ENCODE results near the gene NUMBL.
"Not testable (repeated sequence)": the region's sequence is repeated elsewhere in the genome, so short reads cannot be mapped to it uniquely, and the experiment has no call there.

The NUMBL gene

DNA sequence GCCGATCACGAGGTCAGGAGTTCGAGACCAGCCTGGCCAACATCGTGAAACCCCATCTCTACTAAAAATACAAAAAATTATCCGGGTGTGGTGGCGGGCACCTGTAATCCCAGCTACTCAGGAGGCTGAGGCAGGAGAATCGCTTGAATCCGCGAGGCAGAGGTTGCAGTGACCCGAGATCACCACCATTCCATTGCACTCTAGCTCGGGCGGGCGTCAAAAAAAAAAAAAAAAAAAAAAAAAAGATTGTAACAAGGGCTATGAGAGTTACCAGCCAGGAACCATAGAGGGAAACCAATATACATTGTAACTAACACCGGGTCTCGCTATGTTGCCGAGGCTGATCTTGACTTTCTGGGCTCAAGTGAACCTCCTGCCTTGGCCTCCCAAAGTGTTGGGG lies 41.9 kb upstream of the NUMBL start:
- DNase-seq; CTCF ChIA-PET; H3K4me1 ChIP-seq (ENCODE audit: control extremely low read depth in 1 of 4, control insufficient read depth in 4 of 4, insufficient read depth in 4 of 4, low read length in 3 of 4); H3K4me3 ChIP-seq (ENCODE audit: control insufficient read depth in 1 of 7, extremely low read depth in 1 of 7, insufficient read depth in 4 of 7, low read depth in 2 of 7, low read length in 6 of 7); H3K9me3 ChIP-seq (ENCODE audit: control extremely low read depth in 1 of 5, control insufficient read depth in 4 of 5, insufficient read depth in 2 of 5, low read depth in 1 of 5, low read length in 4 of 5); H3K27me3 ChIP-seq (replicated peaks in 2 of 5; ENCODE audit: control insufficient read depth in 4 of 5, insufficient read depth in 5 of 5, low read length in 4 of 5); H3K27ac ChIP-seq (ENCODE audit: insufficient read depth in 1 of 2, low read depth in 1 of 2, low read length in 2 of 2, poor library complexity in 1 of 2, severe bottlenecking in 2 of 2); POLR2A ChIA-PET: not testable (repeated sequence)
- 98% methylated on average over 6 of the region's 16 CpGs for WGBS (ENCODE audit: insufficient coverage)
- peaks cover 15 to 83% (median 53%) of the 10 kb centered on the region in 4 experiments for H3K36me3 ChIP-seq (ENCODE audit: control insufficient read depth in 4 of 4, insufficient read depth in 4 of 4, low read length in 3 of 4)

GRCh38 chr19:40730065-40730464 lies 39.6 kb upstream of the NUMBL start:
- H3K4me1 ChIP-seq (ENCODE audit: control extremely low read depth in 1 of 4, control insufficient read depth in 4 of 4, insufficient read depth in 4 of 4, low read length in 3 of 4); DNase-seq; H3K9me3 ChIP-seq (ENCODE audit: control extremely low read depth in 1 of 5, control insufficient read depth in 4 of 5, insufficient read depth in 2 of 5, low read depth in 1 of 5, low read length in 4 of 5); H3K4me3 ChIP-seq (ENCODE audit: control insufficient read depth in 1 of 7, extremely low read depth in 1 of 7, insufficient read depth in 4 of 7, low read depth in 2 of 7, low read length in 6 of 7); H3K27ac ChIP-seq (ENCODE audit: insufficient read depth in 1 of 2, low read depth in 1 of 2, low read length in 2 of 2, poor library complexity in 1 of 2, severe bottlenecking in 2 of 2); H3K27me3 ChIP-seq (replicated peaks in 2 of 5; ENCODE audit: control insufficient read depth in 4 of 5, insufficient read depth in 5 of 5, low read length in 4 of 5); POLR2A ChIA-PET: not testable (repeated sequence)
- peaks cover 13 to 78% (median 50%) of the 10 kb centered on the region in 4 experiments for H3K36me3 ChIP-seq (ENCODE audit: control insufficient read depth in 4 of 4, insufficient read depth in 4 of 4, low read length in 3 of 4)
- WGBS (ENCODE audit: insufficient coverage) = no CpG with 5 or more reads among the region's 5 CpGs
- CTCF ChIA-PET = interaction anchor here (1.2 kb wide), 1 partner anchor 14 kb away, joined by 3 read pairs; no protein-coding TSS in a partner anchor

DNA sequence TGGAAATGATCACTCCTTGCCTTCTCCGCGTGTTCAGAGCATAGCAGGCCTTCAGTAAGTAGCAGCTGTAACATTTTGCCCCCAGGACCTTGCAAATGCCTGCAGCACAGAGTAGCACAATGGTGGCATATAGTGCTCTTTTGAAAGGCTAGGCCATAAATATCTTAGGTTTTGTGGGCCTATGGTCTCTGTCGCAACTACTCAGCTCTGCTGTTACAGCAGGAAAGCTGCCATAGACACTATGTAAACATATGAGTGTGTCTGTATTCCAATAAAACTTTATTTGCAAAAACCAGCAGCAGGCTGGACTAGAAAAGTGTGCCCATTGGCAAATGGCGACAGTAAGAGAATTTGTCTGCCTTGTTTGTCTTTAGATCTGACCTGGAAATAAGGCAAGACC lies 35.8 kb upstream of the NUMBL start:
- Histone ChIP-seq H3K27me3 (replicated peaks in 2 of 5; ENCODE audit: control insufficient read depth in 4 of 5, insufficient read depth in 5 of 5, low read length in 4 of 5) (no peaks in the 10 kb centered on the region), H3K27ac (ENCODE audit: insufficient read depth in 1 of 2, low read depth in 1 of 2, low read length in 2 of 2, poor library complexity in 1 of 2, severe bottlenecking in 2 of 2) (no peak overlapping the region), H3K4me3 (ENCODE audit: control insufficient read depth in 1 of 7, extremely low read depth in 1 of 7, insufficient read depth in 4 of 7, low read depth in 2 of 7, low read length in 6 of 7) (no peak overlapping the region), H3K9me3 (ENCODE audit: control extremely low read depth in 1 of 5, control insufficient read depth in 4 of 5, insufficient read depth in 2 of 5, low read depth in 1 of 5, low read length in 4 of 5) (peaks cover 0 to 2% (median 0%) of the 10 kb centered on the region in 5 experiments), H3K36me3 (ENCODE audit: control insufficient read depth in 4 of 4, insufficient read depth in 4 of 4, low read length in 3 of 4) (peaks cover 13 to 61% (median 35%) of the 10 kb centered on the region in 4 experiments), H3K4me1 (ENCODE audit: control extremely low read depth in 1 of 4, control insufficient read depth in 4 of 4, insufficient read depth in 4 of 4, low read length in 3 of 4) (no peaks in the 10 kb centered on the region)
- CTCF ChIA-PET = no interaction called here
- WGBS (ENCODE audit: insufficient coverage) = 91% methylated on average over 3 of the region's 4 CpGs
- POLR2A ChIA-PET = no interaction called here
- no peak for DNase-seq

DNA sequence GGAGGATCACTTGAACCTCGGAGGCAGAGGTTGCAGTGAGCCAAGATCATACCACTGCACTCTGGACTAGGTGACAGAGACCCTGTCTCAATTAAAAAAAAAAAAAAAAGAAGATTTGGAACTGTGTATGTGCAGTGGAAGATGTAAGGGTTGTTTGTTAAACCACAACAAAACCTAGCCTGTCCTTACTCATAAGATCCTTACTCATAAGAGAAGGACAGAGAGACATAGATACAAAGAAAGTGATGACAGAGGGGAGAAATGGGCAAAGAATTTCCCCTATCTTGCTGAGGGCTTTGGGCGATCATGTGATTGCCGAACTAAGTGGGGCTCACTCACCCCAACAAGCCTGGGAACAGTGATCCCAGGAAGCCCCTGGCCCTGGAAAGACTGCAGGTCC lies 34.4 kb upstream of the NUMBL start:
- peaks cover 10 to 47% (median 29%) of the 10 kb centered on the region in 4 experiments for H3K36me3 ChIP-seq (ENCODE audit: control insufficient read depth in 4 of 4, insufficient read depth in 4 of 4, low read length in 3 of 4)
- H3K4me1 ChIP-seq (ENCODE audit: control extremely low read depth in 1 of 4, control insufficient read depth in 4 of 4, insufficient read depth in 4 of 4, low read length in 3 of 4) = peaks cover 0 to 7% (median 1%) of the 10 kb centered on the region in 4 experiments
- no peaks in the 10 kb centered on the region for H3K27me3 ChIP-seq (replicated peaks in 2 of 5; ENCODE audit: control insufficient read depth in 4 of 5, insufficient read depth in 5 of 5, low read length in 4 of 5)
- H3K4me3 ChIP-seq (ENCODE audit: control insufficient read depth in 1 of 7, extremely low read depth in 1 of 7, insufficient read depth in 4 of 7, low read depth in 2 of 7, low read length in 6 of 7) = no peak overlapping the region
- H3K27ac ChIP-seq (ENCODE audit: insufficient read depth in 1 of 2, low read depth in 1 of 2, low read length in 2 of 2, poor library complexity in 1 of 2, severe bottlenecking in 2 of 2) = no peak overlapping the region
- 95% methylated on average over 3 of the region's 3 CpGs for WGBS (ENCODE audit: insufficient coverage)
- no peak for DNase-seq
- peaks cover 0 to 2% (median 0%) of the 10 kb centered on the region in 5 experiments for H3K9me3 ChIP-seq (ENCODE audit: control extremely low read depth in 1 of 5, control insufficient read depth in 4 of 5, insufficient read depth in 2 of 5, low read depth in 1 of 5, low read length in 4 of 5)
- ChIA-PET POLR2A (interaction anchor here (1.6 kb wide), 1 partner anchor 26 kb away, joined by 3 read pairs; the partner anchor contains the start of gene ACTMAP), CTCF (interaction anchor here (1.1 to 1.4 kb wide), 3 partner anchors 8 to 23 kb away, joined by 4 to 6 read pairs (median 5); no protein-coding TSS in a partner anchor)

DNA sequence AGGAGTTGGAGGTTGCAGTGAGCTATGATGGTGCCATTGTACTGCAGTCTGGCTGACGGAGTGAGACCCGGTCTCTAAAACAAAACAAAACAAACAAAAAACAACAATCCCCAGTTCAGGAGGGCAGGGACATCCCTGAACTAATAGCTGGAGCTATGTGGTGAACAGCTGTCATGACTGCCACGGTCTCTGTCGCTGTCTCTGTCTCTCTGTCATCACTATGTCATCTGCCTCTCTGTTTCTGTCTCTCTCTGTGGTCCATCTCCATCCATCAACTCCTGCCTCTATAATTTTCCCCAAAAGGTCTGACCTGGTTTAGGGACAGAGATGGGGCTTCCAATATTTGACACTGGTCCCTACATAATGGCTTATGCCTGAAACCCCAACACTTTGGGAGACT lies 33.9 kb upstream of the NUMBL start:
- POLR2A ChIA-PET = interaction anchor here (1.6 kb wide), 1 partner anchor 26 kb away, joined by 3 read pairs; the partner anchor contains the start of gene ACTMAP
- Histone ChIP-seq H3K9me3 (ENCODE audit: control extremely low read depth in 1 of 5, control insufficient read depth in 4 of 5, insufficient read depth in 2 of 5, low read depth in 1 of 5, low read length in 4 of 5) (peaks cover 0 to 2% (median 0%) of the 10 kb centered on the region in 5 experiments), H3K4me3 (ENCODE audit: control insufficient read depth in 1 of 7, extremely low read depth in 1 of 7, insufficient read depth in 4 of 7, low read depth in 2 of 7, low read length in 6 of 7) (no peak overlapping the region), H3K27me3 (replicated peaks in 2 of 5; ENCODE audit: control insufficient read depth in 4 of 5, insufficient read depth in 5 of 5, low read length in 4 of 5) (no peaks in the 10 kb centered on the region), H3K27ac (ENCODE audit: insufficient read depth in 1 of 2, low read depth in 1 of 2, low read length in 2 of 2, poor library complexity in 1 of 2, severe bottlenecking in 2 of 2) (no peak overlapping the region), H3K4me1 (ENCODE audit: control extremely low read depth in 1 of 4, control insufficient read depth in 4 of 4, insufficient read depth in 4 of 4, low read length in 3 of 4) (peaks cover 0 to 11% (median 2%) of the 10 kb centered on the region in 4 experiments), H3K36me3 (ENCODE audit: control insufficient read depth in 4 of 4, insufficient read depth in 4 of 4, low read length in 3 of 4) (peaks cover 10 to 43% (median 29%) of the 10 kb centered on the region in 4 experiments)
- DNase-seq = no peak
- WGBS (ENCODE audit: insufficient coverage) = 94% methylated on average over 2 of the region's 4 CpGs
- CTCF ChIA-PET = interaction anchor here (1.1 to 1.4 kb wide), 3 partner anchors 9 to 23 kb away, joined by 4 to 6 read pairs (median 5); no protein-coding TSS in a partner anchor

DNA sequence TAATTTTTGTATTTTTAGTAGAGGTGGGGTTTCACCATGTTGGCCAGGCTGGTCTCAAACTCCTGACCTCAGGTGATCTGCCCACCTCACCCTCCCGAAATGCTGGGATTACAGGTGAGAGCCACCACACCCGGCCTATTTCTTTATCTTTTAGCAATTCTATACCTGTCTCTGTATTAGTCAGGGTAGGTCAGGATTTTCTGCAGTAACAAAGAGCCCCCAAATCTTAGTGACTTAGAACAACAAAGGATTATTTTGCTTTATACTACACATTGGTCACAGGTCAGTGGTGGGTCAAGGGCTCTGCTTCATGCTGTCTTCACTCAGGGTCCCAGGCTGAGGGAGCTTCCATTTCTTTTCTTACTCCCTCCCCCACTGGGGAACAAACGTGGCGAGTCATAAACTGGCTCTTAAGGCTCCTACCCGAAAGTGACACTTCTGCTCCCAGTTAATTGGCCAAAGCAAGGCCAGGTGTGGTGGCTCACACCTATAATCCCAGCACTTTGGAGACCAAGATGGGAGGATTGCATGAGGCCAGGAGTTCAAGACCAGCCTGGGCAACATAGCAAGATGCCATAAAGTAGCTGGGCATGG lies 33.3 kb upstream of the NUMBL start:
- H3K4me3 ChIP-seq (ENCODE audit: control insufficient read depth in 1 of 7, extremely low read depth in 1 of 7, insufficient read depth in 4 of 7, low read depth in 2 of 7, low read length in 6 of 7) = no peak overlapping the region
- peaks cover 10 to 39% (median 27%) of the 10 kb centered on the region in 4 experiments for H3K36me3 ChIP-seq (ENCODE audit: control insufficient read depth in 4 of 4, insufficient read depth in 4 of 4, low read length in 3 of 4)
- H3K9me3 ChIP-seq (ENCODE audit: control extremely low read depth in 1 of 5, control insufficient read depth in 4 of 5, insufficient read depth in 2 of 5, low read depth in 1 of 5, low read length in 4 of 5) = peaks cover 0 to 2% (median 0%) of the 10 kb centered on the region in 5 experiments
- H3K27me3 ChIP-seq (replicated peaks in 2 of 5; ENCODE audit: control insufficient read depth in 4 of 5, insufficient read depth in 5 of 5, low read length in 4 of 5) = no peaks in the 10 kb centered on the region
- ChIA-PET POLR2A (no interaction called here), CTCF (interaction anchor here (1.1 to 1.4 kb wide), 3 partner anchors 10 to 24 kb away, joined by 4 to 6 read pairs (median 5); no protein-coding TSS in a partner anchor)
- no peak for DNase-seq
- no peak overlapping the region for H3K27ac ChIP-seq (ENCODE audit: insufficient read depth in 1 of 2, low read depth in 1 of 2, low read length in 2 of 2, poor library complexity in 1 of 2, severe bottlenecking in 2 of 2)
- peaks cover 2 to 16% (median 6%) of the 10 kb centered on the region in 4 experiments for H3K4me1 ChIP-seq (ENCODE audit: control extremely low read depth in 1 of 4, control insufficient read depth in 4 of 4, insufficient read depth in 4 of 4, low read length in 3 of 4)
- WGBS (ENCODE audit: insufficient coverage) = 90% methylated on average over 2 of the region's 5 CpGs
